Measurements from ENCODE around the gene RNF2. TPM values are rescaled to one million over a fixed set of nuclear protein-coding genes. Genes with fewer than 3 reads are reported as not detected.
"Not testable (repeated sequence)": the region's sequence is repeated elsewhere in the genome, so short reads cannot be mapped to it uniquely, and the experiment has no call there.

Gene RNF2
- total and polyA plus RNA-seq, 2 donors (not counting 3 experiments of a cell fraction or from before 2014, with no cell fraction given): 13.6 to 30.6 TPM

DNA sequence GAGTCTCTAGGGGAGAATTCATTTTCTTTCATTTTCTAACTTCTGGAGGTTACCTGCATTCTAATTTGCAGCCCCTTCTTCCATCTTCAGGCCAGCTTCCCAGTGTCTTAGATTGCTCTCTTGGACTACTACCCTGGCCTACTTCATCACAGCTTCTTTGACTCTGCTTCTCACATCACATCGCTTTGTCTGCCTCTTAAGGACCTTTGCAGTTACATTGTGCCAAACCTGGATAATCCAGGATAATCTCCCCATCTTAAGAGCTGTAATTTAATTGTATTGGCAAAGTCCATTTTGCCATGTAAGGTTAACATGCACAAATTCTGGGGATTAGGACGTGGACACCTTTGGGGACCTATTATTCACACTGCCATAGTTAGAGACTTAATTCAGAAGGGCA is 18.4 kb downstream of the RNF2 start:
- Histone ChIP-seq H3K4me2 (ENCODE audit: insufficient read depth, low read length) (no peak overlapping the region), H2AFZ (ENCODE audit: low read depth, low read length) (no peak overlapping the region), H3K36me3 (ENCODE audit: control insufficient read depth in 2 of 2, extremely low read depth in 1 of 2, insufficient read depth in 2 of 2, low read length in 2 of 2) (no peaks in the 10 kb centered on the region), H3K79me2 (ENCODE audit: control insufficient read depth, insufficient read depth, low read length) (peaks cover 79% of the 10 kb centered on the region), H3K27me3 (ENCODE audit: control insufficient read depth in 2 of 2, insufficient read depth in 2 of 2, low read length in 2 of 2) (no peaks in the 10 kb centered on the region), H3K4me1 (ENCODE audit: control insufficient read depth, extremely low read depth, insufficient read depth, low read length) (no peaks in the 10 kb centered on the region), H3K4me3 (replicated peaks in 1 of 3; ENCODE audit: insufficient read depth in 1 of 3, low read depth in 1 of 3, low read length in 3 of 3) (no peak overlapping the region), H4K20me1 (replicated peaks; ENCODE audit: control insufficient read depth, extremely low read depth, insufficient read depth, low read length) (peaks cover 8% of the 10 kb centered on the region), H3K9me1 (replicated peaks; ENCODE audit: control insufficient read depth, extremely low read depth, insufficient read depth, low read length) (no peaks in the 10 kb centered on the region), H3K27ac (ENCODE audit: insufficient read depth, low read depth, low read length) (no peak overlapping the region), H3K9ac (replicated peaks; ENCODE audit: extremely low read depth, insufficient read depth, low read length) (no peak overlapping the region), H3K9me3 (replicated peaks; ENCODE audit: control insufficient read depth, insufficient read depth, low read length) (no peaks in the 10 kb centered on the region)
- DNase-seq (ENCODE audit: low read depth, low spot score) (no peak), FAIRE-seq (no peak)
- intact Hi-C loops (cut with micrococcal nuclease) (no loop called here), dilution Hi-C loops (cut with MboI; ENCODE audit: extremely low pct_ligation_motif_present, low sequenced_read_pairs) (no loop called here)
- BruUV-seq (replicated peaks): no TSS peak
- POLR2A ChIA-PET: no interaction called here
- TF ChIP-seq, protein P1, sequence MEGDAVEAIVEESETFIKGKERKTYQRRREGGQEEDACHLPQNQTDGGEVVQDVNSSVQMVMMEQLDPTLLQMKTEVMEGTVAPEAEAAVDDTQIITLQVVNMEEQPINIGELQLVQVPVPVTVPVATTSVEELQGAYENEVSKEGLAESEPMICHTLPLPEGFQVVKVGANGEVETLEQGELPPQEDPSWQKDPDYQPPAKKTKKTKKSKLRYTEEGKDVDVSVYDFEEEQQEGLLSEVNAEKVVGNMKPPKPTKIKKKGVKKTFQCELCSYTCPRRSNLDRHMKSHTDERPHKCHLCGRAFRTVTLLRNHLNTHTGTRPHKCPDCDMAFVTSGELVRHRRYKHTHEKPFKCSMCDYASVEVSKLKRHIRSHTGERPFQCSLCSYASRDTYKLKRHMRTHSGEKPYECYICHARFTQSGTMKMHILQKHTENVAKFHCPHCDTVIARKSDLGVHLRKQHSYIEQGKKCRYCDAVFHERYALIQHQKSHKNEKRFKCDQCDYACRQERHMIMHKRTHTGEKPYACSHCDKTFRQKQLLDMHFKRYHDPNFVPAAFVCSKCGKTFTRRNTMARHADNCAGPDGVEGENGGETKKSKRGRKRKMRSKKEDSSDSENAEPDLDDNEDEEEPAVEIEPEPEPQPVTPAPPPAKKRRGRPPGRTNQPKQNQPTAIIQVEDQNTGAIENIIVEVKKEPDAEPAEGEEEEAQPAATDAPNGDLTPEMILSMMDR (IDR thresholded peaks at IDR 0.05; ENCODE audit: extremely low read depth in 1 of 2, insufficient read depth in 1 of 2, low read depth in 1 of 2, low read length in 2 of 2): no peak
- TF ChIP-seq MYC (IDR thresholded peaks at IDR 0.05; ENCODE audit: low read depth, low read length) (no peak), GATA2 (IDR thresholded peaks at IDR 0.05; ENCODE audit: insufficient read depth, insufficient read length, low read depth, low read length) (no peak), FOS (IDR thresholded peaks at IDR 0.05; ENCODE audit: borderline replicate concordance, insufficient read depth, low read length) (no peak), POLR2AphosphoS5 (IDR thresholded peaks at IDR 0.05; ENCODE audit: insufficient read depth, low read depth, low read length) (no peak), POLR2A (IDR thresholded peaks at IDR 0.05; ENCODE audit: low read depth, low read length) (no peak), EZH2 (IDR thresholded peaks at IDR 0.05; ENCODE audit: borderline replicate concordance, low read depth, low read length, severe bottlenecking) (no peak), JUN (IDR thresholded peaks at IDR 0.05; ENCODE audit: borderline replicate concordance, insufficient read depth, insufficient read length, low read depth) (no peak)
- TF ChIP-seq, protein P2, sequence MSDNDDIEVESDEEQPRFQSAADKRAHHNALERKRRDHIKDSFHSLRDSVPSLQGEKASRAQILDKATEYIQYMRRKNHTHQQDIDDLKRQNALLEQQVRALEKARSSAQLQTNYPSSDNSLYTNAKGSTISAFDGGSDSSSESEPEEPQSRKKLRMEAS (IDR thresholded peaks at IDR 0.05; ENCODE audit: insufficient read depth, insufficient read length): no peak
- CTCF ChIA-PET: interaction anchor here (0.8 to 1.5 kb wide), 2 partner anchors 53 to 106 kb away, joined by 3 to 5 read pairs; no protein-coding TSS in a partner anchor

DNA sequence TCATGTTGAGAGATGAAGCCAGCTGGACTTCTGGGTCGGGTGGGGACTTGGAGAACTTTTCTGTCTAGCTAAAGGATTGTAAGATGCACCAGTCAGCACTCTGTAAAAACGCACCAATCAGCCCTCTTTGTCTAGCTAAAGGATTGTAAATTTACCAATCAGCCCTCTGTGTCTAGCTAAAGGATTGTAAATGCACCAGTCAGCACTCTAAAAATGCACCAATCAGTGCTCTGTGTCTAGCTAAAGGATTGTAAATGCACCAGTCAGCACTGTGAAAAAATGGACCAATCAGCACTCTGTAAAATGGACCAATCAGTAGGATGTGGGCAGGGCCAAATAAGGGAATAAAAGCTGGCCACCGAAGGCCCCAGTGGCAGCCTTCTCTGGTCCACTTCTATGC is 19.6 kb downstream of the RNF2 start:
- H2AFZ ChIP-seq (ENCODE audit: low read depth, low read length); BruUV-seq (replicated peaks); H3K4me3 ChIP-seq (replicated peaks in 1 of 3; ENCODE audit: insufficient read depth in 1 of 3, low read depth in 1 of 3, low read length in 3 of 3); H4K20me1 ChIP-seq (replicated peaks; ENCODE audit: control insufficient read depth, extremely low read depth, insufficient read depth, low read length); H3K9me1 ChIP-seq (replicated peaks; ENCODE audit: control insufficient read depth, extremely low read depth, insufficient read depth, low read length); H3K9ac ChIP-seq (replicated peaks; ENCODE audit: extremely low read depth, insufficient read depth, low read length); H3K36me3 ChIP-seq (ENCODE audit: control insufficient read depth in 2 of 2, extremely low read depth in 1 of 2, insufficient read depth in 2 of 2, low read length in 2 of 2); FAIRE-seq; H3K27ac ChIP-seq (ENCODE audit: insufficient read depth, low read depth, low read length); dilution Hi-C loops (cut with MboI; ENCODE audit: extremely low pct_ligation_motif_present, low sequenced_read_pairs); H3K4me2 ChIP-seq (ENCODE audit: insufficient read depth, low read length); H3K4me1 ChIP-seq (ENCODE audit: control insufficient read depth, extremely low read depth, insufficient read depth, low read length); H3K9me3 ChIP-seq (replicated peaks; ENCODE audit: control insufficient read depth, insufficient read depth, low read length); intact Hi-C loops (cut with micrococcal nuclease); POLR2A ChIA-PET; DNase-seq (ENCODE audit: low read depth, low spot score); H3K27me3 ChIP-seq (ENCODE audit: control insufficient read depth in 2 of 2, insufficient read depth in 2 of 2, low read length in 2 of 2): not testable (repeated sequence)
- CTCF ChIA-PET: interaction anchor here (1.4 to 1.5 kb wide), 2 partner anchors 20 to 105 kb away, joined by 4 to 5 read pairs; no protein-coding TSS in a partner anchor
- peaks cover 67% of the 10 kb centered on the region for H3K79me2 ChIP-seq (ENCODE audit: control insufficient read depth, insufficient read depth, low read length)
